B cell (primary cell): ENCODE measurements around the gene EFCC1. TPM values are rescaled to one million over a fixed set of nuclear protein-coding genes. Genes with fewer than 3 reads are reported as not detected.
A peak's percentile ranks its signal among the peaks of the same experiment; 100 is the strongest.

Source experiments
- ATAC-seq: fragments of 200-7000 bp; cut with Tn5 transposase; one replicate; pipeline ENCODE4 v1.10.0; 2021; ENCODE audit warnings: low read depth, mild to moderate bottlenecking, moderate number of reproducible peaks, moderate library complexity
- CTCF ChIA-PET: fragments of 350-600 bp; sonication (Branson Sonifier 250); formaldehyde crosslinking; loops from one replicate; lab custom pipeline; 2021; ENCODE audit warnings: antibody characterized with exemption, inconsistent platforms; lab: Charles Lee
- POLR2A ChIA-PET: fragments of 350-600 bp; sonication (Branson Sonifier 250); formaldehyde crosslinking; loops from one replicate; lab custom pipeline; 2021; ENCODE audit warnings: antibody characterized with exemption; lab: Charles Lee
- DNase-seq: peaks from one replicate; pipeline ENCODE4 v3.0.0; 2013
- H2AFZ ChIP-seq: 2 replicates; pipeline ENCODE4 v1.6.1; 2012; ENCODE audit warnings: mild to moderate bottlenecking, low read depth, low read length; ENCODE audit not compliant: insufficient read depth, poor library complexity, severe bottlenecking
- H3K27ac ChIP-seq, 2 donors: 1 replicate in 1 of 2; 2 replicates in 1 of 2; pipeline ENCODE4 v1.5.1; 2012 to 2013; ENCODE audit warnings: low read length in 2 of 2, mild to moderate bottlenecking in 2 of 2, moderate library complexity in 1 of 2
- H3K27me3 ChIP-seq, 4 experiments: fragments of 200-600 bp in 1 of 4; sonication (generic) in 1 of 4; replicated peaks in 1 of 4; 1 replicate in 2 of 4; 2 replicates in 2 of 4; pipeline versions ENCODE4 v1.6.1 to v1.7.0; 2013 to 2016; ENCODE audit warnings: low read length in 3 of 4, mild to moderate bottlenecking in 2 of 4, mixed read lengths in 1 of 4, moderate library complexity in 1 of 4; ENCODE audit not compliant: insufficient read depth in 4 of 4, control insufficient read depth in 3 of 4; ENCODE audit errors: control extremely low read depth in 1 of 4
- H3K36me3 ChIP-seq, 2 experiments: replicated peaks in 1 of 2; 1 replicate in 1 of 2; 2 replicates in 1 of 2; pipeline versions ENCODE4 v1.6.1 to v1.7.1; 2013; ENCODE audit warnings: low read length in 1 of 2; ENCODE audit not compliant: insufficient read depth in 2 of 2, control insufficient read depth in 1 of 2; ENCODE audit errors: control extremely low read depth in 1 of 2, extremely low read depth in 1 of 2
- H3K4me1 ChIP-seq, 2 donors: fragments of 200-600 bp in 1 of 2; sonication (generic) in 1 of 2; 1 replicate in 1 of 2; 2 replicates in 1 of 2; pipeline versions ENCODE4 v1.5.1 to v1.6.1; 2013 to 2017; ENCODE audit warnings: low read length in 2 of 2; ENCODE audit not compliant: control insufficient read depth in 2 of 2, insufficient read depth in 2 of 2
- H3K4me2 ChIP-seq: replicated peaks from 2 replicates; pipeline ENCODE3; 2012; ENCODE audit warnings: mild to moderate bottlenecking, low read depth, low read length; ENCODE audit not compliant: poor library complexity, severe bottlenecking
- H3K4me3 ChIP-seq, 5 experiments: fragments of 200-600 bp in 1 of 5; sonication (generic) in 1 of 5; 1 replicate in 3 of 5; 2 replicates in 2 of 5; pipeline versions ENCODE4 v1.5.1 to v1.7.0; 2011 to 2016; ENCODE audit warnings: low read length in 4 of 5, mild to moderate bottlenecking in 4 of 5, low read depth in 2 of 5, control low read depth in 1 of 5, moderate library complexity in 1 of 5; ENCODE audit not compliant: insufficient read depth in 1 of 5; ENCODE audit errors: control extremely low read depth in 1 of 5, extremely low read depth in 1 of 5
- H3K79me2 ChIP-seq: fragments of 200-600 bp; sonication (generic); one replicate; pipeline ENCODE4 v1.6.0; 2016; ENCODE audit warnings: low read length; ENCODE audit not compliant: control insufficient read depth, insufficient read depth
- H3K9ac ChIP-seq: fragments of 200-600 bp; sonication (generic); 2 replicates; pipeline ENCODE4 v1.6.1; 2017; ENCODE audit warnings: mild to moderate bottlenecking, low read length, moderate library complexity
- H3K9me3 ChIP-seq, 3 donors: one replicate each; pipeline versions ENCODE4 v1.6.1 to v1.7.1; 2013; ENCODE audit warnings: low read length in 2 of 3; ENCODE audit not compliant: control insufficient read depth in 2 of 3, insufficient read depth in 1 of 3; ENCODE audit errors: control extremely low read depth in 1 of 3
- H4K20me1 ChIP-seq: 2 replicates; pipeline ENCODE4 v1.6.0; 2012; ENCODE audit warnings: mild to moderate bottlenecking, low read length; ENCODE audit not compliant: insufficient read depth, control insufficient read depth, poor library complexity, severe bottlenecking
- H3K27ac Mint-ChIP-seq: one replicate; pipeline ENCODE4 v1.8.0; 2021; ENCODE audit warnings: mixed read lengths
- H3K27me3 Mint-ChIP-seq: one replicate; pipeline ENCODE4 v1.8.0; 2021; ENCODE audit warnings: mixed read lengths
- H3K4me1 Mint-ChIP-seq: one replicate; pipeline ENCODE4 v1.8.0; 2021; ENCODE audit warnings: mixed read lengths
- H3K4me3 Mint-ChIP-seq: one replicate; pipeline ENCODE4 v1.8.0; 2021; ENCODE audit warnings: mixed read lengths
- H3K9me3 Mint-ChIP-seq: one replicate; pipeline ENCODE4 v1.8.0; 2022; ENCODE audit warnings: mixed read lengths; ENCODE audit not compliant: insufficient read depth
- EZH2 ChIP-seq: IDR thresholded peaks from 2 replicates; pipeline ENCODE4 v1.6.1; 2012; ENCODE audit warnings: borderline replicate concordance, low read depth, mild to moderate bottlenecking, moderate library complexity, low read length; ENCODE audit not compliant: insufficient read depth, poor library complexity, severe bottlenecking
- WGBS: methylation state at CpG from one replicate; pipeline ENCODE4 v1.1.5; 2013; ENCODE audit warnings: missing lambda C conversion rate; ENCODE audit not compliant: insufficient coverage; 5-methylcytosine and 5-hydroxymethylcytosine counted together
- intact Hi-C: fragments of 100-400 bp; cut with micrococcal nuclease; formaldehyde crosslinking; loops from one replicate; pipeline ENCODE4 v1.10.0; 2022
- polyA plus RNA-seq: library from polyadenylated mRNA; depleted of rRNA; stranded (reverse); fragments of >200 nt; gene quantifications from 2 replicates; pipeline ENCODE4 v1.2.3, GENCODE V29; 2012
- total RNA-seq, 2 donors: library from RNA; stranded (reverse); fragments of 120-200 nt in 1 of 2; gene quantifications; 1 replicate in 1 of 2; 2 replicates in 1 of 2; pipeline versions ENCODE4 v1.2.3 to v1.2.4, GENCODE V29; 2013 to 2022
- TF ChIP-seq, protein P1 (sequence below): fragments of 200-600 bp; IDR thresholded peaks from one replicate; pipeline ENCODE4 v1.8.0; 2022; ENCODE audit warnings: antibody characterized with exemption, mild to moderate bottlenecking

The EFCC1 gene
- total and polyA plus RNA-seq, 2 donors (not counting 1 experiment from before 2014, with no cell fraction given): 0.06 TPM; not detected in 1

DNA sequence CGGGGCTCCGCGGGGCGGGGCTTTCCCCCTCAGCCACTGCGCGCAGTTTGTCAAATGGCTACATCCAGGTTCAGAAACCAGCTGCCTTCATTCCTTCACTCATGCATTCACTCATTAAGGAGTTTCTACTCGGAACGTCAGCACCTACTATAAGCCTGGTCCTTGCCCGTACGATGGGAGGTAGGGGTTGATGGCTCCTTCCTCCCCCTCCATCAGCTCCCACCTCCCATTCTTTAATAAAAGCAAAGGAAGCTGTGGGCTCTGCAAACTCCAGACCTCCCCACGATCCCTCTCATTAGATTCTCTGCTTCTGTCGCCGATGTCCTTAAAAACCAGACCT is 7.0 kb upstream of the EFCC1 start:
- Histone ChIP-seq H3K27me3 (peaks cover 0 to 34% (median 10%) of the 10 kb centered on the region in 4 experiments), H3K4me3 (peak overlapping the region; percentile 19 to 55 (median 44)), H3K4me2 (peak overlapping the region; percentile 83), H3K4me1 (peaks cover 20 to 27% of the 10 kb centered on the region in 2 donors), H3K9me3 (peaks cover 0 to 4% (median 3%) of the 10 kb centered on the region in 3 donors), H4K20me1 (no peaks in the 10 kb centered on the region), H3K9ac (peak overlapping the region; percentile 62), H3K36me3 (no peaks in the 10 kb centered on the region), H2AFZ (peak overlapping the region; percentile 61), H3K79me2 (no peaks in the 10 kb centered on the region), H3K27ac (peak overlapping the region in 1 of 2 donors; percentile 9)
- intact Hi-C loops: loop anchor here (1.0 to 2.0 kb wide), 3 partner anchors 19 to 33 kb away; no protein-coding TSS in a partner anchor
- Mint-ChIP-seq H3K4me3 (peak overlapping the region; percentile 73), H3K4me1 (peaks cover 16% of the 10 kb centered on the region), H3K27me3 (peaks cover 19% of the 10 kb centered on the region), H3K9me3 (peaks cover 4% of the 10 kb centered on the region), H3K27ac (no peak overlapping the region)
- DNase-seq (no peak), ATAC-seq (no peak)
- ChIA-PET POLR2A (interaction anchor here (0.7 to 1.3 kb wide), 4 partner anchors 14 to 189 kb away, joined by 3 to 4 read pairs (median 3); partner anchors contain the start of gene CNBP), CTCF (interaction anchor here (1.1 to 4.5 kb wide), 5 partner anchors 23 to 59 kb away, joined by 3 to 29 read pairs (median 6); no protein-coding TSS in a partner anchor)
- TF ChIP-seq EZH2: no peak
- TF ChIP-seq, protein P1, sequence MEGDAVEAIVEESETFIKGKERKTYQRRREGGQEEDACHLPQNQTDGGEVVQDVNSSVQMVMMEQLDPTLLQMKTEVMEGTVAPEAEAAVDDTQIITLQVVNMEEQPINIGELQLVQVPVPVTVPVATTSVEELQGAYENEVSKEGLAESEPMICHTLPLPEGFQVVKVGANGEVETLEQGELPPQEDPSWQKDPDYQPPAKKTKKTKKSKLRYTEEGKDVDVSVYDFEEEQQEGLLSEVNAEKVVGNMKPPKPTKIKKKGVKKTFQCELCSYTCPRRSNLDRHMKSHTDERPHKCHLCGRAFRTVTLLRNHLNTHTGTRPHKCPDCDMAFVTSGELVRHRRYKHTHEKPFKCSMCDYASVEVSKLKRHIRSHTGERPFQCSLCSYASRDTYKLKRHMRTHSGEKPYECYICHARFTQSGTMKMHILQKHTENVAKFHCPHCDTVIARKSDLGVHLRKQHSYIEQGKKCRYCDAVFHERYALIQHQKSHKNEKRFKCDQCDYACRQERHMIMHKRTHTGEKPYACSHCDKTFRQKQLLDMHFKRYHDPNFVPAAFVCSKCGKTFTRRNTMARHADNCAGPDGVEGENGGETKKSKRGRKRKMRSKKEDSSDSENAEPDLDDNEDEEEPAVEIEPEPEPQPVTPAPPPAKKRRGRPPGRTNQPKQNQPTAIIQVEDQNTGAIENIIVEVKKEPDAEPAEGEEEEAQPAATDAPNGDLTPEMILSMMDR: no peak
- 2% methylated on average over 7 of the region's 13 CpGs for WGBS
